ENCODE measurements around the gene SARM1.

SARM1 gene

GRCh38 chr17:28379814-28380801, 8.6 kb downstream of the SARM1 start:
- Histone ChIP-seq H4K20me1 (ENCODE audit: insufficient read depth) (no peaks in the 10 kb centered on the region), H3K27ac (no peak overlapping the region), H3K9ac (no peak overlapping the region), H3K79me2 (ENCODE audit: insufficient read depth, low read depth) (no peaks in the 10 kb centered on the region), H3K36me3 (ENCODE audit: insufficient read depth) (no peaks in the 10 kb centered on the region), H3K27me3 (ENCODE audit: insufficient read depth, low read depth) (no peaks in the 10 kb centered on the region), H3K4me1 (ENCODE audit: low read depth, poor library complexity, severe bottlenecking) (no peaks in the 10 kb centered on the region), H2AFZ (ENCODE audit: low read depth) (no peak overlapping the region), H3K4me3 (IDR thresholded peaks at IDR 0.05; ENCODE audit: insufficient read depth, low read depth, low read length) (no peak overlapping the region), H3K4me2 (no peak overlapping the region)
- TF ChIP-seq CTCF (conservative IDR thresholded peaks at IDR 0.05; ENCODE audit: low read depth, low read length) = no peak

GRCh38 chr17:28381141-28381825, 9.8 kb downstream of the SARM1 start:
- H3K27me3 ChIP-seq (ENCODE audit: insufficient read depth, low read depth) = no peaks in the 10 kb centered on the region
- no peaks in the 10 kb centered on the region for H3K79me2 ChIP-seq (ENCODE audit: insufficient read depth, low read depth)
- no peak overlapping the region for H3K4me2 ChIP-seq
- H3K4me1 ChIP-seq (ENCODE audit: low read depth, poor library complexity, severe bottlenecking) = no peaks in the 10 kb centered on the region
- H4K20me1 ChIP-seq (ENCODE audit: insufficient read depth) = no peaks in the 10 kb centered on the region
- H3K27ac ChIP-seq = no peak overlapping the region
- H3K4me3 ChIP-seq (IDR thresholded peaks at IDR 0.05; ENCODE audit: insufficient read depth, low read depth, low read length) = no peak overlapping the region
- no peak overlapping the region for H2AFZ ChIP-seq (ENCODE audit: low read depth)
- TF ChIP-seq CTCF (conservative IDR thresholded peaks at IDR 0.05; ENCODE audit: low read depth, low read length) = no peak
- H3K9ac ChIP-seq = no peak overlapping the region
- no peaks in the 10 kb centered on the region for H3K36me3 ChIP-seq (ENCODE audit: insufficient read depth)

GRCh38 chr17:28384281-28385036, 13.0 kb downstream of the SARM1 start:
- Histone ChIP-seq H3K27ac (no peak overlapping the region), H3K36me3 (ENCODE audit: insufficient read depth) (no peaks in the 10 kb centered on the region), H3K4me3 (IDR thresholded peaks at IDR 0.05; ENCODE audit: insufficient read depth, low read depth, low read length) (no peak overlapping the region), H3K79me2 (ENCODE audit: insufficient read depth, low read depth) (no peaks in the 10 kb centered on the region), H3K9ac (no peak overlapping the region), H2AFZ (ENCODE audit: low read depth) (no peak overlapping the region), H4K20me1 (ENCODE audit: insufficient read depth) (no peaks in the 10 kb centered on the region), H3K27me3 (ENCODE audit: insufficient read depth, low read depth) (no peaks in the 10 kb centered on the region), H3K4me2 (no peak overlapping the region), H3K4me1 (ENCODE audit: low read depth, poor library complexity, severe bottlenecking) (no peaks in the 10 kb centered on the region)
- TF ChIP-seq CTCF (conservative IDR thresholded peaks at IDR 0.05; ENCODE audit: low read depth, low read length) = no peak

GRCh38 chr17:28385037-28385400, 13.5 kb downstream of the SARM1 start:
- Histone ChIP-seq H3K27ac (no peak overlapping the region), H3K36me3 (ENCODE audit: insufficient read depth) (no peaks in the 10 kb centered on the region), H2AFZ (ENCODE audit: low read depth) (no peak overlapping the region), H3K9ac (no peak overlapping the region), H4K20me1 (ENCODE audit: insufficient read depth) (no peaks in the 10 kb centered on the region), H3K27me3 (ENCODE audit: insufficient read depth, low read depth) (no peaks in the 10 kb centered on the region), H3K4me3 (IDR thresholded peaks at IDR 0.05; ENCODE audit: insufficient read depth, low read depth, low read length) (no peak overlapping the region), H3K4me1 (ENCODE audit: low read depth, poor library complexity, severe bottlenecking) (no peaks in the 10 kb centered on the region), H3K79me2 (ENCODE audit: insufficient read depth, low read depth) (no peaks in the 10 kb centered on the region), H3K4me2 (no peak overlapping the region)
- TF ChIP-seq CTCF (conservative IDR thresholded peaks at IDR 0.05; ENCODE audit: low read depth, low read length) = no peak
